A673 (cell line): ENCODE results near the gene NRG4. TPM values are rescaled to one million over a fixed set of nuclear protein-coding genes. Genes with fewer than 3 reads are reported as not detected.

Experiments used
- Bru-seq: library from RNA; stranded (reverse); fragments of 400-500 nt; gene quantifications from one replicate; lab custom pipeline; 2021; lab: Mats Ljungman, UMichigan
- BruChase-seq, 2 experiments: library from RNA; stranded (reverse); fragments of 400-500 nt; gene quantifications; one replicate each; lab custom pipeline; 2021; lab: Mats Ljungman, UMichigan
- BruUV-seq: library from RNA; stranded (reverse); fragments of 400-500 nt; replicated peaks from 2 replicates; lab custom pipeline; 2021; lab: Mats Ljungman, UMichigan
- CTCF ChIA-PET: fragments of 300-600 bp; sonication (Branson Sonifier 250); formaldehyde crosslinking; loops from one replicate; lab custom pipeline; 2022; ENCODE audit warnings: antibody characterized with exemption; lab: Charles Lee
- POLR2A ChIA-PET: fragments of 300-600 bp; sonication (Branson Sonifier 250); formaldehyde crosslinking; loops from one replicate; lab custom pipeline; 2022; ENCODE audit warnings: antibody characterized with exemption; ENCODE audit not compliant: low non-redundant PET; lab: Charles Lee
- DNase-seq: peaks from one replicate; pipeline ENCODE4 v3.0.0-alpha.2; 2015; ENCODE audit warnings: low spot score
- H3K27ac ChIP-seq: fragments of 200-600 bp; sonication (generic); 2 replicates; pipeline ENCODE4 v1.5.1; 2016; ENCODE audit warnings: mixed run types, low read depth, mild to moderate bottlenecking, mixed read lengths, antibody characterized with exemption, low read length; ENCODE audit not compliant: poor library complexity, severe bottlenecking
- H3K27me3 ChIP-seq: fragments of 200-600 bp; sonication (generic); replicated peaks from 2 replicates; pipeline ENCODE4 v1.6.1; 2017; ENCODE audit warnings: mixed run types, low read depth, mild to moderate bottlenecking, mixed read lengths, antibody characterized with exemption, low read length; ENCODE audit not compliant: insufficient read depth, poor library complexity
- H3K36me3 ChIP-seq: fragments of 200-600 bp; sonication (generic); 2 replicates; pipeline ENCODE4 v1.6.1; 2016; ENCODE audit warnings: mixed run types, mild to moderate bottlenecking, mixed read lengths, antibody characterized with exemption, low read length; ENCODE audit not compliant: insufficient read depth, poor library complexity, severe bottlenecking
- H3K4me1 ChIP-seq: fragments of 200-600 bp; sonication (generic); 2 replicates; pipeline ENCODE4 v1.6.1; 2017; ENCODE audit warnings: mixed run types, mild to moderate bottlenecking, mixed read lengths, antibody characterized with exemption, low read length; ENCODE audit not compliant: insufficient read depth, poor library complexity, severe bottlenecking
- H3K4me3 ChIP-seq: fragments of 200-600 bp; sonication (generic); 2 replicates; pipeline ENCODE4 v1.5.1; 2016; ENCODE audit warnings: low read depth, mixed run types, mild to moderate bottlenecking, mixed read lengths, low read length; ENCODE audit not compliant: poor library complexity, severe bottlenecking
- H3K9me3 ChIP-seq: fragments of 200-600 bp; sonication (generic); 2 replicates; pipeline ENCODE4 v1.6.1; 2016; ENCODE audit warnings: mixed run types, low read depth, mild to moderate bottlenecking, mixed read lengths, antibody characterized with exemption, low read length; ENCODE audit not compliant: poor library complexity, severe bottlenecking
- EZH2 ChIP-seq: fragments of 200-600 bp; sonication (generic); IDR thresholded peaks from 2 replicates; pipeline ENCODE4 v1.6.1; 2017; ENCODE audit warnings: borderline replicate concordance, low read depth, mild to moderate bottlenecking, mixed read lengths, antibody characterized with exemption, low read length; ENCODE audit not compliant: poor library complexity, severe bottlenecking
- intact Hi-C: fragments of 100-400 bp; cut with micrococcal nuclease; formaldehyde crosslinking; loops from one replicate; pipeline ENCODE4 v1.10.0; 2022; ENCODE audit not compliant: unreplicated experiment
- long read RNA-seq: library from polyadenylated mRNA; stranded (forward); transcript quantifications from one replicate; pipeline ENCODE4 v2.0.0, GENCODE V29; 2022
- total RNA-seq: library from RNA; stranded (reverse); gene quantifications from 2 replicates; pipeline ENCODE4 v1.2.3, GENCODE V29; 2021
- TF ChIP-seq, protein P1 (sequence below): fragments of 300-800, 200-600 bp; sonication (generic); conservative IDR thresholded peaks from 2 replicates; pipeline ENCODE4 v1.5.1; 2017; ENCODE audit warnings: low read depth, mild to moderate bottlenecking, antibody characterized with exemption, low read length, moderate library complexity, mixed read lengths

NRG4 gene, protein sequence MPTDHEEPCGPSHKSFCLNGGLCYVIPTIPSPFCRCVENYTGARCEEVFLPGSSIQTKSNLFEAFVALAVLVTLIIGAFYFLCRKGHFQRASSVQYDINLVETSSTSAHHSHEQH
- total RNA-seq (not detected in 2 replicates), Bru-seq, nascent RNA (percentile 18 among the genes with signal in this experiment), BruChase-seq, experiment 1, labeled RNA remaining after a 2-hour chase (percentile 9 among the genes with signal in this experiment), BruChase-seq, experiment 2, labeled RNA remaining after a 6-hour chase (percentile 12 among the genes with signal in this experiment)
- long read RNA-seq = 0 reads

DNA sequence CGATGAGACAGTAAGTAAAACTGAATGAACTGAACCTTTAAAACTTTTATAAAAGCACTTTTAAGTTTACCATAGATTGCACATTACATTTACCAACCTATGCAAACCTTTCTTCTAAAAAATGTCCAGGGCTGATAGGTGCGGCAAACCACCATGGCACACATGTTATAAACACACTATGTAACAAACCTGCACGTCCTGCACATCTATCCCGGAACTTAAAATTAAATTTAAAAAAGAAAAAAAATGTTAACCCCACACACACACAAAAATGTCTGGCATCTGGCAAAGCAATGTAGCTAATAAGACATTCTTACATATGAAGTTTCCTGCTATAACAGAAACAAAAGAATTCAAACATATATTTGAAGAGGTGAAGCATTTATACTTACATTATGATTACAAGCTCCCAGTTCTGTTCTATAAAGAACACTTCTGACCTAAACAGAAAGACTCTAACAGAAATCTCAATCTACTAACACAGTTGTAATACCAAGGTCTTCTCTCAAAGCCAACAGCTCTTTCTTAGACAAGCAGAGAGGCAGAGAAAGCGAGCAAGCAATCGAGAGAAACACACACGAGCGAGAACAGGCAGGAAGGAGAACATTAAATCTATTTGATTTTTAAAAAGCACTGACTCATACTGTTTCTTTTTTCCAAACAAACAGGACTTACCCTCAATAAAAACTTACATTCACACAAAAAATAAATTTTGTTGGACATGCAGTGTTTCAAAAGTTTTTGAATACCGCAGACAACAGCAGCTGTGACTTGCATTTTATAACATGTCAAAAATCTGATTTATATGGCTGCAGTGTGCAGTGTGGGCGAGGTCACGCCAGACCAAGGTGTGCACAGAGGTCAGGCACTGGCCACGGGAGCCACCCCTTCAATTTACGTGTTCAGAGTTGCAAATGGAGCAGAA, at the start of gene NRG4:
NRG4 (minus strand) TSS at position 798 of the 925 bp plus-strand sequence. CDS start 1,194 bp downstream, outside the sequence.
- intact Hi-C loops = no loop called here
- H3K27ac ChIP-seq = peak within 1 kb of the TSS; percentile 7
- H3K36me3 ChIP-seq = no peaks in the 10 kb centered on the region
- H3K27me3 ChIP-seq = peaks cover 11% of the 10 kb centered on the region
- DNase-seq = no peak
- ChIA-PET CTCF (interaction anchor here (0.9 kb wide), 1 partner anchor 127 kb away, joined by 3 read pairs; no protein-coding TSS in a partner anchor), POLR2A (no interaction called here)
- no peaks in the 10 kb centered on the region for H3K4me1 ChIP-seq
- peak within 1 kb of the TSS; percentile 2 for H3K4me3 ChIP-seq
- no peak for TF ChIP-seq EZH2
- TF ChIP-seq, protein P1, sequence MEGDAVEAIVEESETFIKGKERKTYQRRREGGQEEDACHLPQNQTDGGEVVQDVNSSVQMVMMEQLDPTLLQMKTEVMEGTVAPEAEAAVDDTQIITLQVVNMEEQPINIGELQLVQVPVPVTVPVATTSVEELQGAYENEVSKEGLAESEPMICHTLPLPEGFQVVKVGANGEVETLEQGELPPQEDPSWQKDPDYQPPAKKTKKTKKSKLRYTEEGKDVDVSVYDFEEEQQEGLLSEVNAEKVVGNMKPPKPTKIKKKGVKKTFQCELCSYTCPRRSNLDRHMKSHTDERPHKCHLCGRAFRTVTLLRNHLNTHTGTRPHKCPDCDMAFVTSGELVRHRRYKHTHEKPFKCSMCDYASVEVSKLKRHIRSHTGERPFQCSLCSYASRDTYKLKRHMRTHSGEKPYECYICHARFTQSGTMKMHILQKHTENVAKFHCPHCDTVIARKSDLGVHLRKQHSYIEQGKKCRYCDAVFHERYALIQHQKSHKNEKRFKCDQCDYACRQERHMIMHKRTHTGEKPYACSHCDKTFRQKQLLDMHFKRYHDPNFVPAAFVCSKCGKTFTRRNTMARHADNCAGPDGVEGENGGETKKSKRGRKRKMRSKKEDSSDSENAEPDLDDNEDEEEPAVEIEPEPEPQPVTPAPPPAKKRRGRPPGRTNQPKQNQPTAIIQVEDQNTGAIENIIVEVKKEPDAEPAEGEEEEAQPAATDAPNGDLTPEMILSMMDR = no peak
- H3K9me3 ChIP-seq = no peaks in the 10 kb centered on the region
- no TSS peak for BruUV-seq

DNA sequence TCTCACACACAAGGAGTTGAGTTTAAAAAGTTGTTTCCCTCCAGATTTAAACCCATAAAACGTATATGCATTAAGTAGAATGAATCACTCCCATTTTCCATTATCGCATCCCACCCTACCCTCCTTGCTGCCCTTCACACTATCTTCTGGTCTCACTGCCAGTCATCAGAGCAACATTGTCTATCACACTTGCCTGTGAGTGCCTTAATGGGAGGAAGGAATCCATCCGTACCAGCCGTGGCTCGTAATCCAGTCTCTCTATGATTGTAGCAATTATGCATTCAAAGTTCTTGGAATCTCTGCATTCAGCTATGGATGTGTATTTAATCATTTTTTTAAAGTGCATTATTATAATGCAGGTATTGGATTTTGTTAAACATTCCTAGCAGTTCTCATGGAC, 49.5 kb upstream of the NRG4 start:
- ChIA-PET POLR2A (no interaction called here), CTCF (interaction anchor here (1.3 kb wide), 1 partner anchor 78 kb away, joined by 4 read pairs; no protein-coding TSS in a partner anchor)
- no peak for DNase-seq

More for the DNA sequence above, 49.5 kb upstream of the NRG4 start:
- H3K36me3 ChIP-seq = no peaks in the 10 kb centered on the region
- no peaks in the 10 kb centered on the region for H3K9me3 ChIP-seq
- BruUV-seq = no TSS peak
- H3K27ac ChIP-seq = no peak overlapping the region
- H3K27me3 ChIP-seq = peaks cover 59% of the 10 kb centered on the region
- no peak for TF ChIP-seq EZH2
- TF ChIP-seq, protein P1 = no peak
- intact Hi-C loops = no loop called here
- H3K4me3 ChIP-seq = no peak overlapping the region
- H3K4me1 ChIP-seq = peaks cover 6% of the 10 kb centered on the region
